ENCODE data around the gene INSR. TPM values are rescaled to one million over a fixed set of nuclear protein-coding genes. Genes with fewer than 3 reads are reported as not detected.
"Not testable (repeated sequence)": the region's sequence is repeated elsewhere in the genome, so short reads cannot be mapped to it uniquely, and the experiment has no call there.

The INSR gene
- total RNA-seq, 2 experiments from 2014 or later, result 0.90 to 1.3 TPM

- ChIA-PET POLR2A (no interaction called here), CTCF (interaction anchor here (1.5 kb wide), 1 partner anchor 13 kb away, joined by 3 read pairs; no protein-coding TSS in a partner anchor)
- Mint-ChIP-seq H3K27me3 (no peaks in the 10 kb centered on the region), H3K9me3 (peaks cover 2% of the 10 kb centered on the region), H3K27ac (no peak overlapping the region), H3K4me3 (no peak overlapping the region), H3K36me3 (ENCODE audit: low read depth) (no peaks in the 10 kb centered on the region), H3K4me1 (peaks cover 20% of the 10 kb centered on the region)
- DNase-seq, result no peak
Observed at GRCh38 chr19:7179917-7180306, 114.3 kb downstream of the INSR start.

DNA sequence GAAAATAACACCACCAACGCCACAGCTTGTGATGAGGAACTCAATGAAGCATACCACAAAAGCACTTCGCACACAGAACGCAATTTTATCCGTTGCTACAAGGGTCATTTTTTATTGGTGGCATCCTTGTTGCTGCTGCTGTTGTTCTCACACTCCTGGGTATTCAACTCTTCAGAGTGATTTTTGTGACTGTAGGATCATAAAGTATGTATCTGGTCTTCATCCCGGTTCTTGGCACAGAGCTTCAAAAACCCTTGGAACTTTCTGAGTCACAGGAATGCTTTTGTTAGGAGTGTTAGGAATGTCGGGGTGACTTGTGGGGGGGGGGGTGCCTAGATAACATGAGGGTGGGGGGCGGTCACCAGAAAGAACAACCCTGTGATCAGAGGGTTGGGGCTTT is 116.3 kb downstream of the INSR start:
- no peaks in the 10 kb centered on the region for H3K36me3 Mint-ChIP-seq (ENCODE audit: low read depth)
- ChIA-PET CTCF (no interaction called here), POLR2A (no interaction called here)
- no peaks in the 10 kb centered on the region for H3K27me3 Mint-ChIP-seq
- no peak overlapping the region for H3K4me3 Mint-ChIP-seq
- H3K4me1 Mint-ChIP-seq, result peaks cover 9% of the 10 kb centered on the region
- H3K9me3 Mint-ChIP-seq, result peaks cover 2% of the 10 kb centered on the region
- no peak for DNase-seq
- H3K27ac Mint-ChIP-seq, result no peak overlapping the region

DNA sequence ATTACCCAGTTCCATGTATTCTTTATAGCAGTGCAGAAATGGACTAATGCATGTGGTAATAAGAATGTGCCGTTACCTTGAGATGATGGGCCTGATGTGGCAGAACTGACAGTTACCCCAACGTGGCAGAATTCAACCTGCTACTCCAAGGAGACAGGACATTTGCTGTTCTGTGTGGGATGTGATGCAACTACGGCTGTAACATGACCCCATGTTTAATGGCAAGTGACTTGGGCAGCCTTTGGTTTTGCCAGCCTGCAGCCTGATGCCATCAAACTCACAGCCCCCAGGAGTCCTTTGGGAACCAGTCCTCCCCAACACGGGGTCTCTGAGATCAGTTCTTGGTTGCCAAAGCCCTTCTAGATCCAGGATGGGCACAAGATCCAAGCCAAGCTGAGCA is 117.4 kb downstream of the INSR start:
- Mint-ChIP-seq H3K27ac (no peak overlapping the region), H3K36me3 (ENCODE audit: low read depth) (no peaks in the 10 kb centered on the region), H3K4me1 (peaks cover 5% of the 10 kb centered on the region), H3K9me3 (peaks cover 2% of the 10 kb centered on the region), H3K4me3 (no peak overlapping the region), H3K27me3 (no peaks in the 10 kb centered on the region)
- no peak for DNase-seq
- CTCF ChIA-PET, result no interaction called here
- POLR2A ChIA-PET, result no interaction called here

- ChIA-PET POLR2A (no interaction called here), CTCF (no interaction called here)
- Mint-ChIP-seq H3K4me1 (no peaks in the 10 kb centered on the region), H3K36me3 (ENCODE audit: low read depth) (no peaks in the 10 kb centered on the region), H3K9me3 (peaks cover 7% of the 10 kb centered on the region), H3K27ac (no peak overlapping the region), H3K4me3 (no peak overlapping the region), H3K27me3 (no peaks in the 10 kb centered on the region)
- no peak for DNase-seq
Observed at GRCh38 chr19:7172794-7173193, 121.4 kb downstream of the INSR start.

- H3K4me1 Mint-ChIP-seq, result no peaks in the 10 kb centered on the region
- ChIA-PET CTCF (no interaction called here), POLR2A (no interaction called here)
Observed at GRCh38 chr19:7170983-7171382, 123.2 kb downstream of the INSR start.

GRCh38 chr19:7168941-7169340 is 125.3 kb downstream of the INSR start:
- Mint-ChIP-seq H3K4me3 (no peak overlapping the region), H3K9me3 (peaks cover 7% of the 10 kb centered on the region), H3K4me1 (no peaks in the 10 kb centered on the region), H3K27me3 (no peaks in the 10 kb centered on the region), H3K36me3 (ENCODE audit: low read depth) (no peaks in the 10 kb centered on the region), H3K27ac (no peak overlapping the region)
- DNase-seq, result no peak
- CTCF ChIA-PET, result no interaction called here
- POLR2A ChIA-PET, result no interaction called here

More at GRCh38 chr19:7170983-7171382, 123.2 kb downstream of the INSR start:
- no peaks in the 10 kb centered on the region for H3K36me3 Mint-ChIP-seq (ENCODE audit: low read depth)
- no peak overlapping the region for H3K4me3 Mint-ChIP-seq
- no peaks in the 10 kb centered on the region for H3K27me3 Mint-ChIP-seq
- no peak for DNase-seq
- H3K9me3 Mint-ChIP-seq, result peaks cover 7% of the 10 kb centered on the region
- H3K27ac Mint-ChIP-seq, result no peak overlapping the region

- Mint-ChIP-seq H3K4me1 (no peaks in the 10 kb centered on the region), H3K27me3 (no peaks in the 10 kb centered on the region), H3K36me3 (ENCODE audit: low read depth) (no peaks in the 10 kb centered on the region), H3K4me3 (no peak overlapping the region), H3K9me3 (no peaks in the 10 kb centered on the region), H3K27ac (no peak overlapping the region)
- CTCF ChIA-PET, result no interaction called here
- DNase-seq, result no peak
- POLR2A ChIA-PET, result no interaction called here
Observed at GRCh38 chr19:7161292-7161691, 132.9 kb downstream of the INSR start.

- Mint-ChIP-seq H3K4me1 (no peaks in the 10 kb centered on the region), H3K9me3 (no peaks in the 10 kb centered on the region), H3K27ac (no peak overlapping the region), H3K36me3 (ENCODE audit: low read depth) (no peaks in the 10 kb centered on the region), H3K27me3 (no peaks in the 10 kb centered on the region), H3K4me3 (no peak overlapping the region)
- DNase-seq, result no peak
- ChIA-PET CTCF (no interaction called here), POLR2A (no interaction called here)
Observed at GRCh38 chr19:7159105-7159933, 134.9 kb downstream of the INSR start.

- Mint-ChIP-seq H3K9me3 (no peaks in the 10 kb centered on the region), H3K4me1 (no peaks in the 10 kb centered on the region), H3K27ac (no peak overlapping the region), H3K4me3 (no peak overlapping the region), H3K27me3 (no peaks in the 10 kb centered on the region), H3K36me3 (ENCODE audit: low read depth) (no peaks in the 10 kb centered on the region)
- DNase-seq, result no peak
- ChIA-PET POLR2A (no interaction called here), CTCF (no interaction called here)
Observed at GRCh38 chr19:7153022-7153421, 141.2 kb downstream of the INSR start.

- ChIA-PET POLR2A (interaction anchor here (0.5 kb wide), 1 partner anchor 146 kb away, joined by 3 read pairs; no protein-coding TSS in a partner anchor), CTCF (no interaction called here)
- no peaks in the 10 kb centered on the region for H3K27me3 Mint-ChIP-seq
- no peaks in the 10 kb centered on the region for H3K9me3 Mint-ChIP-seq
- H3K36me3 Mint-ChIP-seq (ENCODE audit: low read depth), result no peaks in the 10 kb centered on the region
- no peaks in the 10 kb centered on the region for H3K4me1 Mint-ChIP-seq
- H3K4me3 Mint-ChIP-seq, result no peak overlapping the region
- no peak overlapping the region for H3K27ac Mint-ChIP-seq
- no peak for DNase-seq
Observed at GRCh38 chr19:7152568-7152967, 141.6 kb downstream of the INSR start.

DNA sequence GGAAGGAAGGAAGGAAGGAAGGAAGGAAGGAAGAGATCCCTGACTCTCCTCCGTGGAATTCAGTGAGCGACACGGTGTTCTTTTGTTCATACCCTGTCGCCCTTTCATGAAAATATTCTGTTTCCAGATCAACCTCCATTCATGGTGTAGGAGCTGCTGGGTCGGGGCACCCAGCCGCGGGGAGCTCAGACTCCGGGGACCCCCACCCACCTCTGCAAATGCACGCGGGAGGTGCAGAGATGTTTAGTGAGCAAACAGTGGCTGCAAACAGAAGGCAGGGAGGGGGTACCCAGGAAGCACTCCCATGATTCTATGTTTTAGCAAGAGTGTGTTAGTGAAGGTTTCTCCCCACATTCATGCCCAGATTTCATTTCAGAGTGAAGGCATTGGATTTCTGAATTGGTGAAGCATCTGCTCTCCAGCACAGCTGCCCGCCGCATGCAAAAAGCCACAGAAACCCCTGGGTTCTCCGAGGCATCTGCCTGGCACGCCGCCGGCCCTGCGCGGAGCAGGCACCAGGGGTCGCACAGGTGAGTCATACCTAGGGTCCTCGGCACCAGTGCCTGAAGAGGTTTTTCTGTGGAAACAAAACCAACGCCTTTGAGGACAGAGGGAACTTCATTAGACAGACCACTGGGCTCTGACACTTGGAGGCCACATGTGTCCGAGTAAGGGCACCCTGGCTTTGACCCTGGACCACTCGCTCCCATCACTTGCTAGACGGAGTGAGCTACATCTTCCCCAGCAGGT is 144.1 kb downstream of the INSR start:
- no peak overlapping the region for H3K27ac Mint-ChIP-seq
- POLR2A ChIA-PET, result no interaction called here

DNA sequence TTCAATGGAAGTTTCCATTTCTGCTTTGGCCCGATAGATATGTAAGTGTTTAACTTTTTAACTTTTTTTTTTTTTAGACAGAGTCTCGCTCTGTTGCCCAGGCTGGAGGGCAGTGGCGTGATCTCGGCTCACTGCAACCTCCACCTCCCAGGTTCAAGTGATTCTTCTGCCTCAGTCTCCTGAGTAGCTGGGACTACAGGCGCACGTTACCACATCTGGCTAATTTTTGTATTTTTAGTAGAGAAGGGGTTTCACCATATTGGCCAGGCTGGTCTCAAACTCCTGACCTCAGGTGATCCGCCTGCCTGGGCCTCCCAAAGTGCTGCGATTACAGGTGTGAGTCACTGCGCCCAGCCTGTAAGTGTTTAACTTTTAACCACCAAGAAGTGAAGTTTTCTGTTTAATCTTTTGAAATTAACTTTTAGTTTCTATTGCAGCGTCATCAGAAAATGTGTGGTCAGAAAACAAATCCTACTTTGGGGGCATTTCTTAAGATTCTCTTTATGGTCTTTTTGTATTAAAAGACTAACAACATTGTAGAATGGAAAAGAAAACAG is 147.0 kb downstream of the INSR start:
- H3K4me1 Mint-ChIP-seq; DNase-seq; H3K4me3 Mint-ChIP-seq; H3K27ac Mint-ChIP-seq; H3K27me3 Mint-ChIP-seq; POLR2A ChIA-PET; CTCF ChIA-PET; H3K36me3 Mint-ChIP-seq (ENCODE audit: low read depth); H3K9me3 Mint-ChIP-seq: not testable (repeated sequence)

More for the DNA sequence above, 144.1 kb downstream of the INSR start:
- Mint-ChIP-seq H3K27me3 (peaks cover 2% of the 10 kb centered on the region), H3K4me1 (no peaks in the 10 kb centered on the region), H3K9me3 (peaks cover 2% of the 10 kb centered on the region), H3K36me3 (ENCODE audit: low read depth) (no peaks in the 10 kb centered on the region), H3K4me3 (no peak overlapping the region)
- CTCF ChIA-PET, result interaction anchor here (1.1 to 2.9 kb wide), 3 partner anchors 11 to 191 kb away, joined by 3 to 15 read pairs (median 5); no protein-coding TSS in a partner anchor
- DNase-seq, result no peak

GRCh38 chr19:7146086-7146485 is 148.1 kb downstream of the INSR start:
- POLR2A ChIA-PET, H3K27ac Mint-ChIP-seq: not testable (repeated sequence)
- CTCF ChIA-PET, result interaction anchor here (0.5 kb wide), 1 partner anchor 8 kb away, joined by 3 read pairs; no protein-coding TSS in a partner anchor

More at GRCh38 chr19:7146086-7146485, 148.1 kb downstream of the INSR start:
- not testable (repeated sequence) for H3K36me3 Mint-ChIP-seq (ENCODE audit: low read depth); H3K27me3 Mint-ChIP-seq; H3K9me3 Mint-ChIP-seq; H3K4me3 Mint-ChIP-seq; DNase-seq; H3K4me1 Mint-ChIP-seq
